Thyroid gland (tissue), 4 donors: Measurements from ENCODE around the gene COL5A2. TPM values are rescaled to one million over a fixed set of nuclear protein-coding genes. Genes with fewer than 3 reads are reported as not detected.

Source experiments
- DNase-seq, 2 donors: peaks; one replicate each; pipeline ENCODE4 v3.0.0-alpha.2; 2019
- H3K27ac ChIP-seq, 3 donors: fragments of 200-600 bp; sonication (generic); 1 replicate in 2 of 3; 2 replicates in 1 of 3; pipeline ENCODE4 v1.5.1; 2016 to 2019; ENCODE audit warnings: mild to moderate bottlenecking in 1 of 3, moderate library complexity in 1 of 3
- H3K27me3 ChIP-seq: fragments of 200-600 bp; sonication (generic); one replicate; pipeline ENCODE4 v1.5.1; 2019
- H3K36me3 ChIP-seq, 2 donors: fragments of 200-600 bp; sonication (generic); one replicate each; pipeline ENCODE4 v1.5.1; 2016 to 2019
- H3K4me1 ChIP-seq, 2 donors: fragments of 200-600 bp; sonication (generic); one replicate each; pipeline ENCODE4 v1.5.1; 2017 to 2019
- H3K4me3 ChIP-seq, 3 donors: fragments of 200-600 bp; sonication (generic); replicated peaks in 1 of 3; 1 replicate in 2 of 3; 2 replicates in 1 of 3; pipeline ENCODE4 v1.5.1; 2016; ENCODE audit warnings: mild to moderate bottlenecking in 1 of 3
- H3K9me3 ChIP-seq: fragments of 200-600 bp; sonication (generic); one replicate; pipeline ENCODE4 v1.5.1; 2017
- POLR2A ChIP-seq, 2 donors: fragments of 450-650 bp; IDR thresholded peaks; one replicate each; pipeline ENCODE4 v1.6.1; 2017; ENCODE audit warnings: antibody characterized with exemption in 2 of 2, mild to moderate bottlenecking in 2 of 2, moderate library complexity in 1 of 2
- WGBS, 2 donors: methylation state at CpG; one replicate each; pipeline ENCODE4 v1.1.5; 2017; 5-methylcytosine and 5-hydroxymethylcytosine counted together
- intact Hi-C: fragments of 100-400 bp; cut with DNase I; formaldehyde crosslinking; loops from one replicate; pipeline ENCODE4 v1.15.1; 2023
- total RNA-seq, 4 donors: library from RNA; depleted of rRNA; stranded (reverse); fragments of >200 nt; gene quantifications; one replicate each; pipeline ENCODE4 v1.2.3, GENCODE V29; 2016
- TF ChIP-seq, protein P1 (sequence below), 6 experiments: fragments of 200-600 bp in 3 of 6; fragments of 450-650 bp in 3 of 6; sonication (generic) in 3 of 6; IDR thresholded peaks; one replicate each; pipeline ENCODE4 v1.5.1; 2016 to 2019; ENCODE audit warnings: antibody characterized with exemption in 6 of 6, mild to moderate bottlenecking in 2 of 6, inconsistent platforms in 1 of 6, moderate library complexity in 1 of 6

COL5A2 gene
- total RNA-seq, 4 donors from 2014 or later, result 10.9 to 22.5 (median 17.5) TPM

DNA sequence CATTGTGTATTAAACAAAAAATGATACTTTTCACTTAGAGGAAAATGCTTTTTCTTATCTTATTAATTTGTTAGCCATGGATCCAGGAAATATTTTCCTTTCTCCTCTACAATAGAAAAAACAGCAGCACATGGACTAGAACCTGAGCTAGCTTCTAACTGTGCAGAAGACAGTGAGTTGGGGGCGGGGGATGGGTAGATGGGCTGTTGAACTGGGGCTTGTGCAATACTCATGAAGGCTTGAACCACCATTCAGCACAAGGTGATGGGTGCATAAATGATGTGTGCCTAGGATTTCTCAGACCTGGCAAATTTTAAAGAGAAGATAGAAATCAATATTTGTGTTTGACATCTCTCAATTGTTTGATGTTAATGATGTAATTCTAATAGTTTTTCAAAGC, 42.0 kb downstream of the COL5A2 start:
- no peak for TF ChIP-seq POLR2A (IDR thresholded peaks at IDR 0.05)
- TF ChIP-seq, protein P1, sequence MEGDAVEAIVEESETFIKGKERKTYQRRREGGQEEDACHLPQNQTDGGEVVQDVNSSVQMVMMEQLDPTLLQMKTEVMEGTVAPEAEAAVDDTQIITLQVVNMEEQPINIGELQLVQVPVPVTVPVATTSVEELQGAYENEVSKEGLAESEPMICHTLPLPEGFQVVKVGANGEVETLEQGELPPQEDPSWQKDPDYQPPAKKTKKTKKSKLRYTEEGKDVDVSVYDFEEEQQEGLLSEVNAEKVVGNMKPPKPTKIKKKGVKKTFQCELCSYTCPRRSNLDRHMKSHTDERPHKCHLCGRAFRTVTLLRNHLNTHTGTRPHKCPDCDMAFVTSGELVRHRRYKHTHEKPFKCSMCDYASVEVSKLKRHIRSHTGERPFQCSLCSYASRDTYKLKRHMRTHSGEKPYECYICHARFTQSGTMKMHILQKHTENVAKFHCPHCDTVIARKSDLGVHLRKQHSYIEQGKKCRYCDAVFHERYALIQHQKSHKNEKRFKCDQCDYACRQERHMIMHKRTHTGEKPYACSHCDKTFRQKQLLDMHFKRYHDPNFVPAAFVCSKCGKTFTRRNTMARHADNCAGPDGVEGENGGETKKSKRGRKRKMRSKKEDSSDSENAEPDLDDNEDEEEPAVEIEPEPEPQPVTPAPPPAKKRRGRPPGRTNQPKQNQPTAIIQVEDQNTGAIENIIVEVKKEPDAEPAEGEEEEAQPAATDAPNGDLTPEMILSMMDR (IDR thresholded peaks at IDR 0.05), result no peak
- no peak for DNase-seq
- H3K9me3 ChIP-seq, result no peaks in the 10 kb centered on the region
- no peak overlapping the region for H3K27ac ChIP-seq
- H3K27me3 ChIP-seq, result no peaks in the 10 kb centered on the region
- no peaks in the 10 kb centered on the region for H3K36me3 ChIP-seq
- H3K4me3 ChIP-seq, result no peak overlapping the region
- intact Hi-C loops, result no loop called here
- no peaks in the 10 kb centered on the region for H3K4me1 ChIP-seq
- WGBS, 2 donors, result 100% methylated on average over 1 of the region's 1 CpG

- WGBS, 2 donors, result 48 to 98% methylated on average over 4 of the region's 4 CpGs
- Histone ChIP-seq H3K27ac (no peak overlapping the region), H3K27me3 (no peaks in the 10 kb centered on the region), H3K4me1 (no peaks in the 10 kb centered on the region), H3K36me3 (no peaks in the 10 kb centered on the region), H3K4me3 (no peak overlapping the region), H3K9me3 (no peaks in the 10 kb centered on the region)
- TF ChIP-seq, protein P1 (IDR thresholded peaks at IDR 0.05), result no peak
- no peak for TF ChIP-seq POLR2A (IDR thresholded peaks at IDR 0.05)
- DNase-seq, result no peak
- intact Hi-C loops, result no loop called here
Measured at GRCh38 chr2:189134485-189134884, 45.1 kb downstream of the COL5A2 start.

- Histone ChIP-seq H3K36me3 (no peaks in the 10 kb centered on the region), H3K4me1 (no peaks in the 10 kb centered on the region), H3K27me3 (no peaks in the 10 kb centered on the region), H3K4me3 (no peak overlapping the region), H3K27ac (no peak overlapping the region), H3K9me3 (no peaks in the 10 kb centered on the region)
- WGBS, 2 donors, result 80 to 83% methylated on average over 3 of the region's 3 CpGs
- intact Hi-C loops, result no loop called here
- no peak for TF ChIP-seq POLR2A (IDR thresholded peaks at IDR 0.05)
- TF ChIP-seq, protein P1 (IDR thresholded peaks at IDR 0.05), result no peak
- DNase-seq, result no peak
Measured at GRCh38 chr2:189131991-189132390, 47.6 kb downstream of the COL5A2 start.

DNA sequence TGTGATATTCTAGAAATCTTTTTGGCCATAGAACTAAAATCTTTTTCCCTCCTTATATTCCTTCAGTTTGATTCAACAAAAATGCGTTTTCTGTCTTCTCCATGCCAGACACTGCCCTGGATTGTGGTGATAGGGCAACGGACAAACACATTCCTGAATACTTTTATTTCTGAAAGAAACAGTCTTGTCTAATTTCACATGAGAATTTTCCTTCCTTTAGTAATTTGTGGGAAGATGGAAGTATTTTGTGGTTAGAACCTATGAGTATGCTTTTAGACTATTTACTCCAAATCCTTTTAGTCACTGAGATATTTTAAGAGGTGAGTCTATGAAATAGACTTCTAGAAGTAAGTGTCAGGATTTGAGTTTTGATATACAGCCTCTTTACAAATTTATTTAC, 49.6 kb downstream of the COL5A2 start:
- 80 to 84% methylated on average over 2 of the region's 2 CpGs for WGBS, 2 donors
- intact Hi-C loops, result no loop called here
- no peak overlapping the region for H3K27ac ChIP-seq
- no peaks in the 10 kb centered on the region for H3K4me1 ChIP-seq
- no peaks in the 10 kb centered on the region for H3K36me3 ChIP-seq
- no peak overlapping the region for H3K4me3 ChIP-seq
- no peak for TF ChIP-seq POLR2A (IDR thresholded peaks at IDR 0.05)
- TF ChIP-seq, protein P1 (IDR thresholded peaks at IDR 0.05), result no peak
- no peak for DNase-seq
- no peaks in the 10 kb centered on the region for H3K27me3 ChIP-seq
- H3K9me3 ChIP-seq, result no peaks in the 10 kb centered on the region

GRCh38 chr2:189128970-189129369, 50.6 kb downstream of the COL5A2 start:
- H3K9me3 ChIP-seq, result no peaks in the 10 kb centered on the region
- no peaks in the 10 kb centered on the region for H3K27me3 ChIP-seq
- no peaks in the 10 kb centered on the region for H3K4me1 ChIP-seq
- H3K27ac ChIP-seq, result no peak overlapping the region
- DNase-seq, result no peak
- H3K36me3 ChIP-seq, result no peaks in the 10 kb centered on the region
- WGBS, 2 donors, result 67 to 69% methylated on average over 4 of the region's 4 CpGs
- intact Hi-C loops, result no loop called here
- TF ChIP-seq POLR2A (IDR thresholded peaks at IDR 0.05), result no peak
- TF ChIP-seq, protein P1 (IDR thresholded peaks at IDR 0.05), result no peak
- no peak overlapping the region for H3K4me3 ChIP-seq
